HepG2 (cell line): ENCODE data around the gene SMTN. TPM values are rescaled to one million over a fixed set of nuclear protein-coding genes. Genes with fewer than 3 reads are reported as not detected.

Source experiments
- BCL6 ChIP-seq: IDR thresholded peaks from 2 replicates; pipeline ENCODE4 v1.6.1; 2016; ENCODE audit warnings: missing genetic modification reagents, missing compliant biosample characterization
- CREM ChIP-seq, 2 experiments: sonication (generic) in 1 of 2; formaldehyde crosslinking in 1 of 2; IDR thresholded peaks; 2 replicates each; pipeline versions ENCODE4 v1.4.0 to v1.6.1; 2016 to 2020; ENCODE audit warnings: antibody characterized with exemption in 1 of 2, mild to moderate bottlenecking in 1 of 2, missing genetic modification reagents in 1 of 2
- GPN1 ChIP-seq: sonication (generic); formaldehyde crosslinking; IDR thresholded peaks from 2 replicates; pipeline ENCODE4 v1.5.1; 2020; ENCODE audit warnings: missing genetic modification reagents, borderline replicate concordance
- LCORL ChIP-seq, 2 experiments: fragments of 450-650 bp in 1 of 2; sonication (generic) in 1 of 2; formaldehyde crosslinking in 1 of 2; IDR thresholded peaks; 2 replicates each; pipeline versions ENCODE4 v1.5.0 to v1.6.1; 2017 to 2020; ENCODE audit warnings: antibody characterized with exemption in 1 of 2, missing genetic modification reagents in 1 of 2
- MED8 ChIP-seq: sonication (generic); formaldehyde crosslinking; IDR thresholded peaks from 2 replicates; pipeline ENCODE4 v1.8.1; 2023; ENCODE audit warnings: mild to moderate bottlenecking, missing genetic modification reagents; ENCODE audit not compliant: insufficient replicate concordance
- PPARG ChIP-seq: conservative IDR thresholded peaks from 2 replicates; pipeline ENCODE4 v1.6.1; 2016; ENCODE audit warnings: missing biosample characterization, missing genetic modification reagents
- SAP130 ChIP-seq: IDR thresholded peaks from 2 replicates; pipeline ENCODE4 v1.6.1; 2016; ENCODE audit warnings: low read depth
- SOX6 ChIP-seq, 2 experiments: fragments of 450-650 bp in 1 of 2; sonication (generic) in 1 of 2; formaldehyde crosslinking in 1 of 2; IDR thresholded peaks; 2 replicates each; pipeline versions ENCODE4 v1.4.0 to v1.6.1; 2017 to 2020; ENCODE audit warnings: antibody characterized with exemption in 1 of 2, mild to moderate bottlenecking in 1 of 2, missing genetic modification reagents in 1 of 2
- STAG1 ChIP-seq: sonication (generic); formaldehyde crosslinking; IDR thresholded peaks from 2 replicates; pipeline ENCODE4 v1.4.0; 2020; ENCODE audit warnings: missing genetic modification reagents
- ZNF143 ChIP-seq: sonication (generic); formaldehyde crosslinking; IDR thresholded peaks from 2 replicates; pipeline ENCODE4 v1.4.0; 2020; ENCODE audit warnings: missing genetic modification reagents
- ZNF430 ChIP-seq: sonication (generic); formaldehyde crosslinking; IDR thresholded peaks from 2 replicates; pipeline ENCODE4 v1.9.0; 2021; ENCODE audit warnings: mild to moderate bottlenecking, missing genetic modification reagents
- ZNF577 ChIP-seq: sonication (generic); formaldehyde crosslinking; IDR thresholded peaks from 2 replicates; pipeline ENCODE4 v1.4.0; 2020; ENCODE audit warnings: mild to moderate bottlenecking, low read depth, missing genetic modification reagents, borderline replicate concordance
- ZNF761 ChIP-seq: sonication (generic); formaldehyde crosslinking; conservative IDR thresholded peaks from 2 replicates; pipeline ENCODE4 v1.4.0; 2020; ENCODE audit warnings: mild to moderate bottlenecking, missing genetic modification reagents
- polyA plus RNA-seq, 8 experiments: library from polyadenylated mRNA; depleted of rRNA in 3 of 8; stranded (reverse) in 7 of 8; unstranded in 1 of 8; fragments of >200 nt; fragmentation: Illumina TruSeq in 4 of 8; extraction: Trizol in 4 of 8; gene quantifications; 2 replicates each; pipeline versions ENCODE4 v1.2.1 to v1.2.3, GENCODE V29; 2011 to 2016; ENCODE audit warnings: low read depth in 4 of 8, missing spikeins in 1 of 8, mixed read lengths in 1 of 8; ENCODE audit not compliant: insufficient read depth in 1 of 8
- total RNA-seq, 5 experiments: library from RNA; depleted of rRNA; stranded (reverse); fragments of >200 nt; fragmentation: Illumina TruSeq; extraction: Trizol; gene quantifications; 2 replicates each; pipeline ENCODE4 v1.2.3, GENCODE V29; 2016; ENCODE audit warnings: low read depth in 1 of 5
- TF ChIP-seq, protein P1 (sequence below): sonication (generic); formaldehyde crosslinking; IDR thresholded peaks from 2 replicates; pipeline ENCODE4 v1.4.0; 2020; ENCODE audit warnings: missing genetic modification reagents, borderline replicate concordance
- TF ChIP-seq, protein P2 (sequence below): sonication (generic); formaldehyde crosslinking; IDR thresholded peaks from 2 replicates; pipeline ENCODE4 v1.5.0; 2020; ENCODE audit warnings: mild to moderate bottlenecking, missing genetic modification reagents, borderline replicate concordance
- TF ChIP-seq, protein P3 (sequence below): sonication (generic); formaldehyde crosslinking; conservative IDR thresholded peaks from 2 replicates; pipeline ENCODE4 v1.8.0; 2022; ENCODE audit warnings: mild to moderate bottlenecking, moderate library complexity, missing genetic modification reagents
- TF ChIP-seq, protein P4 (sequence below): sonication (generic); formaldehyde crosslinking; IDR thresholded peaks from 2 replicates; pipeline ENCODE4 v1.4.0; 2020; ENCODE audit warnings: mild to moderate bottlenecking, missing genetic modification reagents

The SMTN gene
- total and polyA plus RNA-seq, 2 of the 13 experiments (the other 11 are each of a cell fraction or from before 2014, with no cell fraction given): 14.7 to 26.1 TPM

DNA sequence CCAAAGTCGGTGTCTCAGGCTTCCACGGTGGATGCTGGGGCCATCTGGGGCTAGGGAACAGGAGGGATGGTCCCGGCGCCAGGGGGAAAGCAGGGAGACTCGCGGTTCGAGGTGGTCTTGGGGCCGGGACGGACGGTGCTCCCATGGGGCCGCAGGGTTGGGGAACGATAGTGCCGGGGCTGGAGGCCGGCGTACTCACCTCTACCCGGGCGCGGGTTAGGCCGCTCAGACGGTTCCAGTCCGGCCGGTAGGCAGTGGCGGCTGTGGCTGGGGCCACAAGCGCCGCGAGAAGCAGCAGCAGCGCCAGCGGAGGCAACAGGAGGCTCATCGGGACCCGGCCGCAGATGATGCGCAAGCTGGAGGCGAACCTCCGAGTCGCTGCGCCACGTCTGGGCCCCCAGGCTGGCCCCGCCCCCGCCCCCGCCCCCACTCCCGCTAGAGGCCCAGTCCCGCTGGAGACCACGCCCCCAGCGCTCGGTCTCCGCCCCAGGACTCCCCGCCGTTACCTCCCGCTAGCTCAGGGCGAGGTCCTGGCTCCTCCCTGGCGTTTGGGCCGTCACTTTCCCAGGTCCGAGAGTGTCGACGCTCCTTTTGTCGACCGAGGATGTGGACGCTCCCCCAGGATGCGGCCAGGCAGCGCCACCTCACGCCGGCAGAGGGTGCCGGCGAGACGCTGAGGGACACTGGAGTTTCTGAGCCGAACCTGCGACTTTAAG lies 26.2 kb downstream of the SMTN start, which contains the start of gene SELENOM (continued):
- TF ChIP-seq PPARG (0 out of 2 replicates have a peak, but pooled peaks have one; percentile 26), LCORL (IDR thresholded peaks at IDR 0.05) (no peak), LCORL (CRISPR knock-in tag; IDR thresholded peaks at IDR 0.05) (peak; percentile 34; the same call in 1 of the 2 replicates), SOX6 (IDR thresholded peaks at IDR 0.05) (no peak), SOX6 (CRISPR knock-in tag; IDR thresholded peaks at IDR 0.05) (peak; percentile 28; the same call in 1 of the 2 replicates), SAP130 (CRISPR knock-in tag) (peak; percentile 60), ZNF430 (CRISPR knock-in tag) (0 out of 2 replicates have a peak, but pooled peaks have one; percentile 24), BCL6 (CRISPR knock-in tag) (no peak), CREM (IDR thresholded peaks at IDR 0.05) (0 out of 2 replicates have a peak, but pooled peaks have one; percentile 17), CREM (CRISPR knock-in tag; IDR thresholded peaks at IDR 0.05) (no peak), ZNF761 (0 out of 2 replicates have a peak, but pooled peaks have one; percentile 48), STAG1 (peak; percentile 87), ZNF577 (CRISPR knock-in tag) (no peak), MED8 (no peak), ZNF143 (no peak), GPN1 (CRISPR knock-in tag) (no peak)
- TF ChIP-seq, protein P1, sequence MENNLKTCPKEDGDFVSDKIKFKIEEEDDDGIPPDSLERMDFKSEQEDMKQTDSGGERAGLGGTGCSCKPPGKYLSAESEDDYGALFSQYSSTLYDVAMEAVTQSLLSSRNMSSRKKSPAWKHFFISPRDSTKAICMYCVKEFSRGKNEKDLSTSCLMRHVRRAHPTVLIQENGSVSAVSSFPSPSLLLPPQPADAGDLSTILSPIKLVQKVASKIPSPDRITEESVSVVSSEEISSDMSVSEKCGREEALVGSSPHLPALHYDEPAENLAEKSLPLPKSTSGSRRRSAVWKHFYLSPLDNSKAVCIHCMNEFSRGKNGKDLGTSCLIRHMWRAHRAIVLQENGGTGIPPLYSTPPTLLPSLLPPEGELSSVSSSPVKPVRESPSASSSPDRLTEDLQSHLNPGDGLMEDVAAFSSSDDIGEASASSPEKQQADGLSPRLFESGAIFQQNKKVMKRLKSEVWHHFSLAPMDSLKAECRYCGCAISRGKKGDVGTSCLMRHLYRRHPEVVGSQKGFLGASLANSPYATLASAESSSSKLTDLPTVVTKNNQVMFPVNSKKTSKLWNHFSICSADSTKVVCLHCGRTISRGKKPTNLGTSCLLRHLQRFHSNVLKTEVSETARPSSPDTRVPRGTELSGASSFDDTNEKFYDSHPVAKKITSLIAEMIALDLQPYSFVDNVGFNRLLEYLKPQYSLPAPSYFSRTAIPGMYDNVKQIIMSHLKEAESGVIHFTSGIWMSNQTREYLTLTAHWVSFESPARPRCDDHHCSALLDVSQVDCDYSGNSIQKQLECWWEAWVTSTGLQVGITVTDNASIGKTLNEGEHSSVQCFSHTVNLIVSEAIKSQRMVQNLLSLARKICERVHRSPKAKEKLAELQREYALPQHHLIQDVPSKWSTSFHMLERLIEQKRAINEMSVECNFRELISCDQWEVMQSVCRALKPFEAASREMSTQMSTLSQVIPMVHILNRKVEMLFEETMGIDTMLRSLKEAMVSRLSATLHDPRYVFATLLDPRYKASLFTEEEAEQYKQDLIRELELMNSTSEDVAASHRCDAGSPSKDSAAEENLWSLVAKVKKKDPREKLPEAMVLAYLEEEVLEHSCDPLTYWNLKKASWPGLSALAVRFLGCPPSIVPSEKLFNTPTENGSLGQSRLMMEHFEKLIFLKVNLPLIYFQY (CRISPR knock-in tag): peak; percentile 78; the same call in 1 of the 2 replicates
- TF ChIP-seq, protein P2, sequence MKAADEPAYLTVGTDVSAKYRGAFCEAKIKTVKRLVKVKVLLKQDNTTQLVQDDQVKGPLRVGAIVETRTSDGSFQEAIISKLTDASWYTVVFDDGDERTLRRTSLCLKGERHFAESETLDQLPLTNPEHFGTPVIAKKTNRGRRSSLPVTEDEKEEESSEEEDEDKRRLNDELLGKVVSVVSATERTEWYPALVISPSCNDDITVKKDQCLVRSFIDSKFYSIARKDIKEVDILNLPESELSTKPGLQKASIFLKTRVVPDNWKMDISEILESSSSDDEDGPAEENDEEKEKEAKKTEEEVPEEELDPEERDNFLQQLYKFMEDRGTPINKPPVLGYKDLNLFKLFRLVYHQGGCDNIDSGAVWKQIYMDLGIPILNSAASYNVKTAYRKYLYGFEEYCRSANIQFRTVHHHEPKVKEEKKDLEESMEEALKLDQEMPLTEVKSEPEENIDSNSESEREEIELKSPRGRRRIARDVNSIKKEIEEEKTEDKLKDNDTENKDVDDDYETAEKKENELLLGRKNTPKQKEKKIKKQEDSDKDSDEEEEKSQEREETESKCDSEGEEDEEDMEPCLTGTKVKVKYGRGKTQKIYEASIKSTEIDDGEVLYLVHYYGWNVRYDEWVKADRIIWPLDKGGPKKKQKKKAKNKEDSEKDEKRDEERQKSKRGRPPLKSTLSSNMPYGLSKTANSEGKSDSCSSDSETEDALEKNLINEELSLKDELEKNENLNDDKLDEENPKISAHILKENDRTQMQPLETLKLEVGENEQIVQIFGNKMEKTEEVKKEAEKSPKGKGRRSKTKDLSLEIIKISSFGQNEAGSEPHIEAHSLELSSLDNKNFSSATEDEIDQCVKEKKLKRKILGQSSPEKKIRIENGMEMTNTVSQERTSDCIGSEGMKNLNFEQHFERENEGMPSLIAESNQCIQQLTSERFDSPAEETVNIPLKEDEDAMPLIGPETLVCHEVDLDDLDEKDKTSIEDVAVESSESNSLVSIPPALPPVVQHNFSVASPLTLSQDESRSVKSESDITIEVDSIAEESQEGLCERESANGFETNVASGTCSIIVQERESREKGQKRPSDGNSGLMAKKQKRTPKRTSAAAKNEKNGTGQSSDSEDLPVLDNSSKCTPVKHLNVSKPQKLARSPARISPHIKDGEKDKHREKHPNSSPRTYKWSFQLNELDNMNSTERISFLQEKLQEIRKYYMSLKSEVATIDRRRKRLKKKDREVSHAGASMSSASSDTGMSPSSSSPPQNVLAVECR (CRISPR knock-in tag): peak; percentile 37; the same call in 1 of the 2 replicates
- TF ChIP-seq, protein P3, sequence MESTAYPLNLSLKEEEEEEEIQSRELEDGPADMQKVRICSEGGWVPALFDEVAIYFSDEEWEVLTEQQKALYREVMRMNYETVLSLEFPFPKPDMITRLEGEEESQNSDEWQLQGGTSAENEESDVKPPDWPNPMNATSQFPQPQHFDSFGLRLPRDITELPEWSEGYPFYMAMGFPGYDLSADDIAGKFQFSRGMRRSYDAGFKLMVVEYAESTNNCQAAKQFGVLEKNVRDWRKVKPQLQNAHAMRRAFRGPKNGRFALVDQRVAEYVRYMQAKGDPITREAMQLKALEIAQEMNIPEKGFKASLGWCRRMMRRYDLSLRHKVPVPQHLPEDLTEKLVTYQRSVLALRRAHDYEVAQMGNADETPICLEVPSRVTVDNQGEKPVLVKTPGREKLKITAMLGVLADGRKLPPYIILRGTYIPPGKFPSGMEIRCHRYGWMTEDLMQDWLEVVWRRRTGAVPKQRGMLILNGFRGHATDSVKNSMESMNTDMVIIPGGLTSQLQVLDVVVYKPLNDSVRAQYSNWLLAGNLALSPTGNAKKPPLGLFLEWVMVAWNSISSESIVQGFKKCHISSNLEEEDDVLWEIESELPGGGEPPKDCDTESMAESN (CRISPR knock-in tag): 0 out of 2 replicates have a peak, but pooled peaks have one; percentile 60
- TF ChIP-seq, protein P4, sequence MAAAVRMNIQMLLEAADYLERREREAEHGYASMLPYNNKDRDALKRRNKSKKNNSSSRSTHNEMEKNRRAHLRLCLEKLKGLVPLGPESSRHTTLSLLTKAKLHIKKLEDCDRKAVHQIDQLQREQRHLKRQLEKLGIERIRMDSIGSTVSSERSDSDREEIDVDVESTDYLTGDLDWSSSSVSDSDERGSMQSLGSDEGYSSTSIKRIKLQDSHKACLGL (CRISPR knock-in tag): peak; percentile 63; the same call in 1 of the 2 replicates
